ENCODE data around the gene DLG2.

The DLG2 gene

GRCh38 chr11:83725728-83726127 is 1901.4 kb downstream of the DLG2 start:
- DNase-seq, result no peak

GRCh38 chr11:83725269-83725560 is 1901.9 kb downstream of the DLG2 start:
- DNase-seq, result no peak

- DNase-seq, result no peak
These were observed 1903.1 kb downstream of the DLG2 start for GRCh38 chr11:83723999-83724398.

GRCh38 chr11:83722392-83723119 is 1904.6 kb downstream of the DLG2 start:
- no peak for DNase-seq

GRCh38 chr11:83721263-83721662 is 1905.9 kb downstream of the DLG2 start:
- DNase-seq, result no peak

GRCh38 chr11:83720675-83721074 is 1906.5 kb downstream of the DLG2 start:
- no peak for DNase-seq

- no peak for DNase-seq
These were observed 1909.6 kb downstream of the DLG2 start for GRCh38 chr11:83717537-83717936.

- no peak for DNase-seq
These were observed 1911.1 kb downstream of the DLG2 start for GRCh38 chr11:83715927-83716535.

- no peak for DNase-seq
These were observed 1913.4 kb downstream of the DLG2 start for GRCh38 chr11:83713708-83714107.

GRCh38 chr11:83711106-83711527 is 1916.0 kb downstream of the DLG2 start:
- DNase-seq, result no peak

- no peak for DNase-seq
These were observed 1917.7 kb downstream of the DLG2 start for GRCh38 chr11:83709434-83709833.

GRCh38 chr11:83706566-83706965 is 1920.6 kb downstream of the DLG2 start:
- no peak for DNase-seq

- no peak for DNase-seq
These were observed 1924.3 kb downstream of the DLG2 start for GRCh38 chr11:83702796-83703195.

GRCh38 chr11:83697518-83697917 is 1929.6 kb downstream of the DLG2 start:
- DNase-seq, result no peak

- no peak for DNase-seq
These were observed 1932.1 kb downstream of the DLG2 start for GRCh38 chr11:83695046-83695445.

- DNase-seq, result no peak
These were observed 1932.8 kb downstream of the DLG2 start for GRCh38 chr11:83694191-83694910.

GRCh38 chr11:83693306-83693992 is 1933.7 kb downstream of the DLG2 start:
- DNase-seq, result no peak

GRCh38 chr11:83692675-83693074 is 1934.5 kb downstream of the DLG2 start:
- no peak for DNase-seq

GRCh38 chr11:83691451-83691950 is 1935.6 kb downstream of the DLG2 start:
- DNase-seq, result no peak

GRCh38 chr11:83689144-83689780 is 1937.9 kb downstream of the DLG2 start:
- no peak for DNase-seq

- DNase-seq, result no peak
These were observed 1939.4 kb downstream of the DLG2 start for GRCh38 chr11:83687787-83688186.

GRCh38 chr11:83685730-83686129 is 1941.4 kb downstream of the DLG2 start:
- DNase-seq, result no peak

GRCh38 chr11:83684071-83684470 is 1943.1 kb downstream of the DLG2 start:
- DNase-seq, result no peak
